T-helper 22 cell (primary cell): ENCODE measurements around the gene BRSK1.
A peak's percentile ranks its signal among the peaks of the same experiment; 100 is the strongest.
"Not testable (repeated sequence)": the region's sequence is repeated elsewhere in the genome, so short reads cannot be mapped to it uniquely, and the experiment has no call there.

Source experiments
- DNase-seq: peaks from one replicate; pipeline ENCODE4 v3.0.0-alpha.2; 2020; ENCODE audit warnings: low read depth

Gene BRSK1

DNA sequence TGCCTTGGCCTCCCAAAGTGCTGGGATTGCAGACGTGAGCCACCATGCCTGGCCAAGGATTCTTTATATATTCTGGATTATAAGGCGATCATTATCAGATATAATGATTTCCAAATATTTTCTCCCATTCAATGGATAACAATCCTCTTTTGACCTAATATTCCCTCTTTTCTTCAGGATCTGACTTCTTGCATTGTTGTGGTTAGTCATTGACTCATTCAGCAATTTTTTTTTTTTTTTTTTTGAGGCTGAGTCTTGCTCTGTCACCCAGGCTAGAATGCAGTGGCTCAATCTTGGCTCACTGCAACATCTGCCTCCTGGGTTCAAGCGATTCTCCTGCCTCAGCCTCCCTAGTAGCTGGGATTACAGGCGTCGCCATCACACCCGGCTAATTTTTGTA lies 46.0 kb downstream of the BRSK1 start:
- DNase-seq, result not testable (repeated sequence)

DNA sequence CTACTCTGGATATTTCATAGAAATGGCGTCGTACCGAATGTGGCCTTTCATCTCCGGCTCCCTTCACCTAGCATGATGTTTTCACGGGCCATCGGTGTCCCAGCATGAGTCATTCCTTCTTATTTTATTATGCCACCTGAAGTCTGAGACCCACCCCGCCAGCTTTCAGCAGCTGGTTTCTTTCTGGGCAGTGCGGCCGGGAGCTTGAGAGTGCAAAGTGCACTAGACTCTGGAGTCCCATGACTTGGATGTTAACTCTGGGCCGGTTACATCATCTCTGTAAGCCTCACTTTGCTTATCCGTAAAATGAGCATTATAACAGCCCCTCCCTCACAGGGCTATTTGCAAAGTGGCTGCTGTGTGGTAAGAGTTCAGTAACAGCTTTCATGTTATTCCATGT lies 50.1 kb downstream of the BRSK1 start:
- DNase-seq, result no peak

DNA sequence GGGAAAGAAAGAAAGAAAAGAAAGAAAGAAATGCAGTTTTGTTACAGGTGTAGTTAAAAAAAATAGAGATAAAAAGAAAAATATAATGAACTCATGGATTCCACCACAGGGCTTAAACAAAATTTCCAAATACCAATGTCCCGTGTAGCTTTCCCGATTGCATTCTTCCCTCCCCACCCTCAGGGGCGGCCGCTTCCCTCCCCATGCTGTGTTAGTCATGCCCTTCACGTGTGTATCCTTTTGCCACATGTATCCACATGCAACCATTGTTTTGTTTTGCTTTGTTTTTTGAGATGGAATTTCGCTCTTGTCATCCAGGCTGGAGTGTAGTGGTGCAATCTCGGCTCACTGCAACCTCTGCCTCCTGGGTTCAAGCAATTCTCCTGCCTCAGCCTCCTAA lies 52.3 kb downstream of the BRSK1 start:
- no peak for DNase-seq

DNA sequence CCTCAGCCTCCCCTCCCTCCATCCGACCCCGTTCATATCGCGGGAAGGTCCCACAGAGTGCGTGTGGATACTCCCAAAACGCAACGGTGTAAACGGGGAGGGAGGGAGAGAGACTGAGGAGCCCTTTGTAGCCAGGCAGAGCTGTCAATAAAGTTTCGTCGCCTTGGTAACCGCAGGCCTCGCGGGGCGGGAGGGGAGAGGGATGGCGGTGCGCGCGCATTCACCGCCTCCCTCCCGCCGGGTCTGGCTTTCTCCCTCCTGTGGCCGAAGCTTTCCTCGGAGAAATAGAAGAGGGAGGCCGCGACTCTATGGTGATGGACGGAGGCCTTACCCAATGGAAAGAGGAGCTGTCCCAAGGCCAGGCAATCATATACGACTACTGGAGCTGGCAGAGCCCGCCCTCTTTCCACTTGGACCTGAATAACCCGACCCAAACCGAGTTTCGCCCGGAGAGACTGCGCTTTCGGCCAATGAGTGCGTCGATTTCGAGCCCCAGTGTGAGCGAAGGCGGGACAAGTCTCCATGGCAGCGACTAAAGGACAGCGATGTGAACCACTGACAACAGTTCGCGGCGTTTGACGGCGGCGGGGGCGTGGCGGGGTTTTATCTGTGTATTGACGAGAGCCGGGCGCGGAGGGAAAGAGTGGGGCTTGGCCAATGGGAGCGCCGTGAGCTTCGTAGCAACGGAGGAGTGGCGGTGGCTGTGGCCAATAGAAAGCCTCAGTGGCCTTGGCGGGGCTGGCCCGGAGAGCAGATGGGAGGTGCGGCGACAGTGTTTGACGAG lies 55.5 kb downstream of the BRSK1 start, which contains the start of gene KMT5C:
KMT5C (plus strand) TSS at position 772 of the 784 bp plus-strand sequence. CDS start 2,061 bp downstream, outside the sequence.
- DNase-seq, result peak; percentile 100

DNA sequence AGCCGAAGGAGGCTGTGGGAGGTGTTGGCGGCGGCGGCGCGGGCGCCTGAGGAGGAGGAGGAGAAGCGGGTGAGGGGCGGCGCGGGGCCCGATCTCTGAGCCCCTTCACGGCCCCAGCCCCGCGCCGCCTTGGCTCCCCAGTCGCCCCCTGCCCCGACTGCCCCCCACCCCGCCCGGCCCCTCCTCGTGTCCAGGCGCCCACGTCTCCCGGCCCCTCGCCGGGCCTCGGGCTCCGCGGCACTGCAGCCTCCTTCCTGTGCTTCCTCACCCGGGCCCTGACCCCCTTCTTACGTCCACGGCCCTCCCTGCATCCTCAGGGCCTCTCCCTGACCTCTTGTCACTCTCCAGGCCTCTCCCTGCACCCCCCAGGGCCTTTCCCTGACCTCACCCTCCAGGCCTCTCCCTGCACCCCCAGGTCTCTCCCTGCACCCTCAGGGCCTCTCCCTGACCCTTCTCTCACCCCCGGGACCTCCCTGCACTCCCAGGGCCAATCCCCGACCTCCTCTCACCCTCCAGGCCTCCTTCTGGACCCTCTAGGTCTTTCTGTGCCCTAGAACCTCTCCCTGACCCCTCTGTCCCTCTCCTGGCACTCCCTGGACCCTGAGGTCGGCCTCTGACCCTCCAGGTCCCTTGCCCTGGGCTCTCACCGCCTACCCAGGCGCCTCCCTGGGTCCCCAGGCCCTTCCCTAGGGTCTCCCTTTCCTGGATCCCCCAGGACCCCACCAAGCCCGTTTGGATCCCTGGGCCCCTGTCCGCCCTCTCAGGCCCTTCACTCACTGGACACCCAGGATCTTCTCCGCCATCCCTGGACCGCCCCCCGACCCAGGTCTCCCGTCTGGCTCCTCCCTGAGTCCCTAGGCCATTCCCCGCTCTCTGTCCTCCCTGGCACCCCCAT lies 56.3 kb downstream of the BRSK1 start:
- no peak for DNase-seq

DNA sequence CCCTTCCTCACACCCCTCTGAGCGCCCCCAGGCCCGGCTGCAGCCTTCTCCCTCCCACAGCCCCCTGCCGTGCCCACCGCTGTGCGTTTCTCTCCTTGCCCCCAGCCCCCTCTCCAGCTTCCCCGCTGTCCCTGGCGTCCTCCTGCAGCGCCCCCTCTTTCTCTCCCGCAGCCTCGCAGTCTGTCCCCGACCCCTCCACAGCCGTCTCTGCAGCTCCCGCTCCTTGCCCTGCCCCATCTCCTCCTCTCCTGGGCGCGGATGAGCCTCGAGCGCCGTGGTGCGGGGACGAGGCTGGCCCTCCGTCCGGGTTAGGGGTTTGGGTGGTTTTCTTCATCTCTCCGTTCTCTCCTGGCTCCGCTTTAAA lies 57.0 kb downstream of the BRSK1 start:
- no peak for DNase-seq

DNA sequence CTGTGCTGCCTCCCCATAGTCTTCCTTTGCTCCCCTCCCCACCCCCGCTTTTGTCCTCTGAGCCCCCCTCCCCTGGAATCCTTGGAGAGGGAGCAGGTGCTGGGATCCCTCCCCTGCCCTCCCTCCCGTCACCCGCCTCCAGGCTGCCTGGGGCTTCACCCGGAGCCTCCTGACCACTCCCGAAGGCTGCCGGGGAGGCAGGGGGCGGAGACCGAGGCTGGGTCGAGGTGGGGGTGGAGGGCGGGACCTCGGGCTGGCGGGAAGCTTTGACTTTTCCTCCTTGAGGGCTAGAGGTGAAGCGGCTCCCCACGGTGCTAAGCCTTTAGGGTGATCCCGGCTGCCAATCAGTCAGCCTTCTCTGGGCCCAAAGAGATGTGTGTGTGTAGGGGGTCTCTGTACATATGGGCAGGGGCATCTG lies 57.4 kb downstream of the BRSK1 start:
- DNase-seq, result peak; percentile 40

DNA sequence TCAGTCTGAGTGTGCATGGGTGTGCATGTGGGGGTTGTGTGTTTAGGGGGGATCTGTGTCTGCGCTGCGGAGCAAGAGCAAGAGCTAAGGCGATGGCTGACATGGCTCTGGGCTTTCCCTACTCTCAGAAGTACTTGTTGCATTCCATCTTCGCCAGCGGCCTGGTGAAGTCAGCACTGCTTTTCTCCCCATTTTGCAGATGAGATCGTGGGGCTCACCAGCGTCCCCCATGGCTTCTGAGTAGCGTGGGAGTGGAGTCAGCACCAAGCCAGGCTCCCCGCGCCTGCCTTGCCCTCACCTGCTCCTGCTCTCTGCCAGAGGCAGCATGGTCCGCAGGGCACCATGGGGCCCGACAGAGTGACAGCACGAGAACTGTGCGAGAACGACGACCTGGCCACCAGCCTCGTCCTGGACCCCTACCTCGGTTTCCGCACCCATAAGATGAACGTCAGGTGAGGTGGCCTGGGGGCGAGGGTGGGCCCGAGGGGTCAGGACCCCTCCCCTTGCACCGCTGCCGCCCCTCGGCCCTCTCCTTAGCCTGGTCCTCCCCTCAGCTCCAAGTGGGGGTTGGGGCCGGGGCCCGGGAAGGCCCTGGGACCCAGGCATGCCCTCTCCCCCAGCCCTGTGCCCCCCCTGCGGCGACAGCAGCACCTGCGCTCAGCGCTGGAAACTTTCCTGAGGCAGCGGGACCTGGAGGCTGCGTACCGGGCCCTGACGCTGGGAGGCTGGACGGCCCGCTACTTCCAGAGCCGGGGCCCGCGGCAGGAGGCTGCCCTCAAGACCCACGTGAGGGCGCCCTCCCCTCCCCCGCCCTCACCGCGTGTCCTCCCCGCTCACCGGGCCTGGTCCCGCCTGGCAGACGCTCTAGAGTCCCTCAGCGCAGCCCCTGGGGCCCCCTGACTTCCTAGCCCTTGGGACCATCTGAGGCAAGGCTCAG lies 58.1 kb downstream of the BRSK1 start:
- no peak for DNase-seq

DNA sequence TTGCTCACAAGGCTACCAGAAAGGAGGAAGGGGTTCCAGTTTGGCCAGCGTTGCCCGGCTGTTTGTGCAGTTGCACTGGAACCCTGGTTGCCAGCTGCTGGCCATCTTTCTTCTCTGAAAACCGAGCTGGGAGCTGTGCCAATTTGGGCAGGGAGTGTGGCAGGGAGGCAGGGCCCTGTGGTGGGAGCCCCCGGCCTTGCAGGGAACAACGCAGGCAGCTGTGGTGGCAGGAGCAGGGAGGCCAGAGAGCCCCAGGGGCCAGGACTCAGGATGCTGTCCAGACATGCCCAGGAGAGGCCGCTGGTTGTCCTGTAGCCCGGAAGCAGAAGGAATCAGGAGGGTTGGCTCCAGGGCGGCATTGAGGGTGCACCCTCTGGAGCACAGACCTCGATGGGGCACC lies 60.6 kb downstream of the BRSK1 start:
- DNase-seq, result no peak

DNA sequence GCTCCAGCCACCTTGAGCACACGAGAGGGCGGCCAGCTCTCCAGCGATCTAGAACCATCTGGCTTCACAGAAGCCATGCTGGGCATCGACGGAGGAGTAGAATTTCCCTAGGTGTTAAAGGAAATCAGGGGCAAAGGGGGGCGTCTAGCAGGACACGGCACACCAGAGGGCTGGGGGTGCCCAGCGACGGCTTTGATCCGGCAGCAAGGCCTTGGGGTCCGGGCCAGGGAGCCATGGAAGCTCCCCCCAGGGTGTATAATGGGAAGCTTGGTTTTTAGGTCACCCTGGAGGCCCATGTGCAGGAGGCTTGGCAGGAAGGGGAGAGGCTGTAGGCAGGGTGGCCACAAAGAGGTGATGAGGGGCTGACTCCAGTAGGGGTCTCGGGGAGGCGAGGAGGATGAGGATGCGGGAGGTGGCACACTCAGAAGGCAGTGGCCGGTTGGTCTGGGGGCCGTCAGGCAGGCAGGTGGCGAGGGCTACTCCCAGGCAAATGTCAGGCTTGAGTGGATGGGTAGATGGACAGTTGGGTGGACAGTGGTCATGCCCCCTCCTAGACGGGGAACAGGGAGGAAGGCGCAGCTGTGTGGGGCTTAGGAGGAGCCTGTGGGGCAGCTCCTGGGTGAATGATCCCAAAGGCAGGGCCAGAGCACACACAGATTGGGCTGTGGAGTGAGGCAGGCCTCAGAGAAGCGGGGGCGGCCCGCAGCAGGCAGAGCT lies 61.5 kb downstream of the BRSK1 start:
- DNase-seq, result no peak

DNA sequence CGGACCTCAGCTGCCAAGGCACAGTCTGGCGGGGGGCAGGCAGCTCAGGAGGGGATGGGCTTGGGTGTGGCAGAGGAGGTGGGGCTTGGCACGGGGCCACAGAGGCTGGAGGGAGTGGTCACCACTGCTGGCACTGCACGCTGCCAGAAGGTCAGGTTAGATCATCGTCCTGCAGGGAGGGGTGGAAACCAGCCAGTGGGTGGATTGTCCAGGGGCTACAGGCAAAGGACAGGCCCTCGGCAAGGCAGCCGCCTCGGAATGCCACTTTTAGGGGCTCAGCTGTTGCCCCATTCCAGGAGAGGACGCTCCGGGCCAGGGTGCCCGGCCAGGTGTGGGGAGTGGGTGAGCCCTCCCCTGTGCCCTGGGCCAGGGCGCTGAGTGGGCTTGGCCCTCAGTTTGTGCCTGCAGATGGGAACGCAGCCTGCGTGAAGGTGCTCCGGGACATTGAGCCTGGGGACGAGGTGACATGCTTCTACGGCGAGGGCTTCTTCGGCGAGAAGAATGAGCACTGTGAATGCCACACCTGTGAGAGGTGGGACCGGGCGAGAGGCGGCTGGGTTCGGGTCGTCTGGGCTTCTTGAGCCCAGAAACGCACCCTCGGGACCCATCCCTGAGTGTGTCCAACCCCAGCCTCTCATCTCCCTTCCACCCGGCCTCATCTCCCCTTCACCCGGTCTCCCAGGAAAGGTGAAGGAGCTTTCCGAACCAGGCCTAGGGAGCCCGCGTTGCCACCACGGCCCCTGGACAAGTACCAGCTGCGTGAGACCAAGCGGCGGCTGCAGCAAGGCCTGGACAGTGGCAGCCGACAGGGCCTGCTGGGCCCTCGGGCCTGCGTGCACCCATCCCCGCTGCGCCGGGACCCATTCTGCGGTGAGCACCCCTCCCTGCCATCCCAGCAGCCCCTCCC lies 62.3 kb downstream of the BRSK1 start:
- DNase-seq, result no peak

DNA sequence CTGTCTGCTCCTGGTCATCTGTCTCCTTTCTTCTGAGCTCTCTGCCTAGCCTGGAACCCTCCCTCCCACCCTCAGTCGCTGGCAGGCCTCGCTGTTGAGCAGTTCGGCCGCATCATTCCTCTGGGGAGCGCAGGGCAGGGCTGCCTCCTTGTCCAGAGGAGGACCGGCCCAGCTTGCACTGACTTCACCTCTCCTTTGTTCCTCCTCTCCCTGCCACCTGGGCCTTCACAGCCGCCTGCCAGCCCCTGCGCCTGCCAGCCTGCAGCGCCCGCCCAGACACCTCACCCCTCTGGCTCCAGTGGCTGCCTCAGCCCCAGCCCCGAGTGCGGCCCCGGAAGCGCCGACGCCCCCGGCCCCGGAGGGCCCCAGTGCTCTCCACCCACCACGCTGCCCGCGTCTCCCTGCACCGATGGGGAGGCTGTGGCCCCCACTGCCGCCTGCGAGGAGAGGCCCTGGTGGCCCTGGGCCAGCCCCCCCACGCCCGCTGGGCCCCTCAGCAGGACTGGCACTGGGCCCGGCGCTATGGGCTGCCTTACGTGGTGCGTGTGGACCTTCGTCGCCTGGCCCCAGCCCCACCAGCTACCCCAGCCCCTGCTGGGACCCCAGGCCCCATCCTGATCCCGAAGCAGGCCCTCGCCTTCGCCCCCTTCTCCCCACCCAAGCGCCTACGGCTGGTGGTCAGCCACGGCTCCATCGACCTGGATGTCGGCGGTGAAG lies 63.1 kb downstream of the BRSK1 start:
- DNase-seq, result no peak

DNA sequence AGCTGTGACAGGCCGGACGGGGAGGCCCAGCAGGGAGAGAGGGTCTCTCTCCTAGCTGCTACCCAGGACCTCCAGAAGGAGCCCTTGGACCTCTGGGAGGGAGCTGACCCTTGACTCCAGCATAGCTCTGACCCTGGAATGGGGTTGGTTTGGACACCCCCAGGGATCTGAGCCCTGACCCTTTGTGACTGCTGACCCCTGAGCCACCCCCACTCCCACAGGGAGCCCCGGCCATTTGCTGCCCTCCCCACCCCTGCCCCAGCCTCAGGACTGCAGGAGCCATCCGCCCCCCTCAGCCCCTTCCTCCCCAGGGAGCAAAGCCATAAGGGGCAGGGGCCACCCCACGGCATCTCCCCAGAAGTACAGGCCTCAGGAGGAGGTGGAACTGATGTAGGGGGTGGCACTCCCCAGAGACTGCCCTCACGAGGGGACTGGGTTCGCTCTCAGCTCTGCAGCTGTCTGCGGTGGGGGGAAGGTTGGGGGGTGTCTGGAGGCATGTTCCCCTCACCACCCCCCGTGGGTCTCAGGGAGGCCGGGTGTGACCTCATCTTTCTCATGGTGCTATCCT lies 63.7 kb downstream of the BRSK1 start:
- no peak for DNase-seq

DNA sequence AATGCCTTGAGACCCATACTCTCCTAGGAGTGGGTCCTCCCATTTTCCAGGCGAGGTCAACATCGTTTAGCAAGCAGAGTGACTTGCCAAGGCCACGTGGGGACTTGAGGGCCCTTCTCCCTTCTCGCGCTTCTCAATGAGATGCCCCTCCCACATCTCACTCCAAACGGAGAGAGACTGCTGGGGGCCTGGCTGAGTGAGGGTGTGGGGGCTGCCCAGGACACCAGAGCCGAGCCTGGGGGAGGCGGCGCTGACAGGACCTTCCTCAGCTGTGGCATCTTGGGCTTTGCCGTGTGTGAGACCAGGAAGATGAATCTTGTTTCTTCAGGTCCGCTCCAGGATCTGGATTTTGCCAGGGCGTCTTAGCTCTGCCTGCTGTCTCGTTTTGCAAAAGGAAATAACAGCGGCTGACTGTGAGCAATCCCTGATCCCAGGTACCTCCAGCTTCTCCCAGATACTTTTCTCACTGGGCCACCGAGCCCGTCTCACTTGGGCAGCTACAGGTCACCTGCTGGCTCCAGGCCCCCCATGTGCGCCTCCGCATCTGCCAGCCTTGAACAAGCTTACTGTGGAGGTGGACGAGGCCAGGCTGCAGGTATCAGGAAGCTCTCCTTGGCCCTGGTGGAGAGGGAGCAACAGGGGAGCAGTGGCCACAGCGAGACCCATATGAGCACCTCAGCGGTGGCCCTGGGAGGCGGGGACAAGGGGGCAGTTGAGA lies 64.7 kb downstream of the BRSK1 start:
- DNase-seq, result no peak

DNA sequence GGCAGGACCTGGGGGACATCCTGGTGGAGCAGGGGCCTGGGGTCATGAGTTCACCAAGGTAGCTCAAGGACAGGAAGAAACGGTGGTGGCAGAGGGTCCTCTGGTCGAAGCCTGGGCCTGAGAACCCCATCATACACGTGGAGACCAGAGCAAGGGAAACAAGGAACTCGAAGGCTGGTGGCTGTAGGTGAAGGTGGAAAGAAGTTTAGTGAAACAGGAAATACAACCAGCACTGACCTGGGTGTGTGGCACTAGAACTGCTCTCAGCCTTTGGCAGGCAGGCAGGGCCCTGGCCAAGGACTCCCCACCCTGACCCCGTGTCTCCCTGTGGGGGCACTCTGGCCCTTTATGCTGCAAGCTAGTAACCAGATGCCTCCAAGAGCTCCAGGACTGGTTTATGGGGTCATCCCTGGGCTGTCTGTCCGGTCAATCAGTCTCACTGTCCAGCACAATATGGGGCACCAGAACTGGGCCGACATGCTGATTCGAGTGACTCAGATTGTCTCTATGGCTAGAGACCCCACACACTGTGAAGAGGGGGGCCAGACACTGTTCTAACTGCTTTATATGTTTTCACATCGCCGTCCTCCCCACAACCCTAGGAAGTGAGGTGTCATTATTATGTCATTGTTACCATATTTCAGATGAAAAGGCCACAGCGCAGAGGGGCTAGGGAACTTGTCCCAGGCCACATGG lies 67.0 kb downstream of the BRSK1 start:
- no peak for DNase-seq

DNA sequence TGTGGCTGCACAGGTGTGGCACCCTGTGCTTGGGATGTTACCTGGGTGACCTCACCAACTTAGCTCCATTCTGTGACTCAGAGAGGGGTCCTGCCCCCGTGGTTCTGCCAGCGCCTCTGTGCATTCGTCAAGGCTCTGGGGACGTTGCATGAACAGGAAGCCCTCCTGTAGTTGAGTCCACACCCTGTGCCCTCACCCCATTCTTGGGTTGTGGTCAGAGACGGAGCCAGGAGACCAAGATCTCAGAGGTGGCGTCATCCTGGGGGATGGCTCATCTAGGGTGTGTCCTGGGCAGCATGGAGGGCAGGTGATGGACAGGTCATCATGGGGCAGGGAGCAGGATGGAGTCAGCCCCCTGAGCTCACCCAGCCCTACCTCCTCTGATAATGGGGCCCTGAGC lies 68.2 kb downstream of the BRSK1 start:
- no peak for DNase-seq

DNA sequence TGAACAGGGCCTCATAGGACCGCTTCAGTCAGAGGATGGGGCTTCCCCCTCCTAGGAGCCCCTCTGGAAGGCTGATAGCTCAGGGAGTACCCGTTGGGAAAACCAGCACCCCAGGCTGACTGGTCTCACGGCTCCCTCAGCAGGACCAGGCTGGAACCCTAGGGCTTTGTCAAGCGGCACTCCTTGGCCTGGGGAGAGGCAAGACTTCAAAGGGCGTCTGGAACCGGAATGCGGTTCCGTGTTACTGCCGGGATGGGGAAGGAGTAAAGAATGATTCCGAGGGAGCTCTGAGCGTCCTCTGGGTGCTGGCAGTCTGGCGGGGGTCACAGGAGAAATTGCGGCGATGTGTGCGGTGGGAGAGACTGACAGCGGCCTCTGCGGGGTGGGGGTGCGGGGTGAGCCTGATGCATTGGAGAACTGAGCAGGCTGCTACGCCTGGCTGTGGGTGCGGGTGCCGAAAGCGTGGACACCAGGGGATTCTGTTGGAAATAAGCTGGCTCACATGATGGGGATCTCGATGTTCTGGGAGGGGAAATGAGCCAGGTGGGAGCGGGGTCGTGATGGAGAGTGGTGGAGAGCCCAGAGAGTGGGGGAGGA lies 68.8 kb downstream of the BRSK1 start:
- no peak for DNase-seq

DNA sequence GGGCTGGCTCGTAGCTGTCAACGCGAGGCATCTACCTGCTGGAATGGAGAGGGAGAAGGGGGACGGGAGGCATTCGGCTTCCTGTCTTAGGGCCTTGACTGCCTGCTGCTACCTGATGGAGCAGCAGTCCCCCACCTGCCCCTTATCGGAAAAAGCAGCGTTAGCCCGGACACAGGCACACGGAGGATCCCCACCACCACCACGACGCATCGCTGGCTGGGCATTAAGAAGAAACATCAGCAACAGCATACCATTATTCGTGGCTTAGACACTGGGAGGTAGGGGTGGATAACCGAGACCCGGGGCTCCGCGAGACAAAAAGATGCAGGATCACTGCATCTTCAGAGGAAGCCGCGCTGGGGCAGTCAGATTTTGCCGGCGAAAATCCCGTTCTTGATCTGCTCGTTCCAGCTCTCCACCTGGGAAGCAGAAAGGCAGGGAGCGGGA lies 69.6 kb downstream of the BRSK1 start:
- DNase-seq, result no peak
